Transverse colon (tissue), 3 donors: ENCODE results near the gene TP53TG5.

Experiments
- POLR2A ChIP-seq: fragments of 450-650 bp; IDR thresholded peaks from one replicate; pipeline ENCODE4 v1.6.1; 2016; ENCODE audit warnings: antibody characterized with exemption, mild to moderate bottlenecking, moderate library complexity
- TF ChIP-seq, protein P1 (sequence below), 5 experiments: fragments of 200-600 bp in 3 of 5; fragments of 450-650 bp in 2 of 5; sonication (generic) in 3 of 5; IDR thresholded peaks; 1 replicate in 2 of 5; 2 replicates in 3 of 5; pipeline ENCODE4 v1.5.1; 2016 to 2017; ENCODE audit warnings: antibody characterized with exemption in 5 of 5, inconsistent platforms in 3 of 5, mild to moderate bottlenecking in 2 of 5, moderate library complexity in 1 of 5

DNA sequence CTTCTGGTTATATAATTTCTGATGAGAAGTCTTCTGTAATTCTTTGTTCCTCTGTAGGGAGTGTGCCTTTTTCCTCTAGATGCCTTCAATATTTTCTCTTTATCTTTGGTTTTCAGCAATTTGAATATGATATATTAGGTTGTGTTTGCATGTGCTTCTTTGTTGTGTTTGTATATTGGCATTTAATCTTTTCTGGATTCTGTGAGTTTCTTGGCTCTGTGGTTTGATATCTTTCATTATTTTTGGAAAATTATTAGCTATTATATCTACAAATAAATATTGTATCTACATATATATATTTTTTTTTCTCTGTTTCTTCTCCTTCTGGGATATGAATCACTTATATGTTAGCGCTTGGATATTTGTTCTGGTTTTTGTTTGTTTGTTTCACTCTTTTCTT, 20.9 kb upstream of the TP53TG5 start:
- TF ChIP-seq, protein P1, sequence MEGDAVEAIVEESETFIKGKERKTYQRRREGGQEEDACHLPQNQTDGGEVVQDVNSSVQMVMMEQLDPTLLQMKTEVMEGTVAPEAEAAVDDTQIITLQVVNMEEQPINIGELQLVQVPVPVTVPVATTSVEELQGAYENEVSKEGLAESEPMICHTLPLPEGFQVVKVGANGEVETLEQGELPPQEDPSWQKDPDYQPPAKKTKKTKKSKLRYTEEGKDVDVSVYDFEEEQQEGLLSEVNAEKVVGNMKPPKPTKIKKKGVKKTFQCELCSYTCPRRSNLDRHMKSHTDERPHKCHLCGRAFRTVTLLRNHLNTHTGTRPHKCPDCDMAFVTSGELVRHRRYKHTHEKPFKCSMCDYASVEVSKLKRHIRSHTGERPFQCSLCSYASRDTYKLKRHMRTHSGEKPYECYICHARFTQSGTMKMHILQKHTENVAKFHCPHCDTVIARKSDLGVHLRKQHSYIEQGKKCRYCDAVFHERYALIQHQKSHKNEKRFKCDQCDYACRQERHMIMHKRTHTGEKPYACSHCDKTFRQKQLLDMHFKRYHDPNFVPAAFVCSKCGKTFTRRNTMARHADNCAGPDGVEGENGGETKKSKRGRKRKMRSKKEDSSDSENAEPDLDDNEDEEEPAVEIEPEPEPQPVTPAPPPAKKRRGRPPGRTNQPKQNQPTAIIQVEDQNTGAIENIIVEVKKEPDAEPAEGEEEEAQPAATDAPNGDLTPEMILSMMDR (IDR thresholded peaks at IDR 0.05): no peak
- no peak for TF ChIP-seq POLR2A
